Activated CD4-positive, alpha-beta T cell treated with anti-CD3 and anti-CD28 coated beads for 4 hours (primary cell): Measurements from ENCODE around the gene CAST.

Source experiments
- DNase-seq, 2 donors: peaks; one replicate each; pipeline ENCODE4 v3.0.0-alpha.2; 2020

The CAST gene

GRCh38 chr5:96750110-96750822 is 88.1 kb downstream of the CAST start:
- DNase-seq = no peak

- DNase-seq = no peak
Measured at GRCh38 chr5:96751203-96752169, 89.3 kb downstream of the CAST start.

- peak; percentile 27 to 57 for DNase-seq
Measured at GRCh38 chr5:96752341-96753016, 90.3 kb downstream of the CAST start.

GRCh38 chr5:96753017-96753397 is 90.8 kb downstream of the CAST start:
- no peak for DNase-seq

- DNase-seq = no peak
Measured at GRCh38 chr5:96753848-96754247, 91.7 kb downstream of the CAST start.

- no peak for DNase-seq
Measured at GRCh38 chr5:96755851-96756250, 93.7 kb downstream of the CAST start.

GRCh38 chr5:96756985-96757384 is 94.8 kb downstream of the CAST start:
- no peak for DNase-seq

GRCh38 chr5:96758621-96759020 is 96.4 kb downstream of the CAST start:
- no peak for DNase-seq

GRCh38 chr5:96761618-96762017 is 99.4 kb downstream of the CAST start:
- DNase-seq = no peak

- no peak for DNase-seq
Measured at GRCh38 chr5:96763026-96763425, 100.8 kb downstream of the CAST start.

GRCh38 chr5:96765043-96765442 is 102.9 kb downstream of the CAST start:
- no peak for DNase-seq

- no peak for DNase-seq
Measured at GRCh38 chr5:96768708-96769251, 106.6 kb downstream of the CAST start.

GRCh38 chr5:96771395-96771794 is 109.2 kb downstream of the CAST start:
- no peak for DNase-seq

GRCh38 chr5:96772111-96772510 is 109.9 kb downstream of the CAST start:
- no peak for DNase-seq

- no peak for DNase-seq
Measured at GRCh38 chr5:96772542-96772941, 110.4 kb downstream of the CAST start.

- DNase-seq = no peak
Measured at GRCh38 chr5:96775050-96775449, 112.9 kb downstream of the CAST start.

- DNase-seq = no peak
Measured at GRCh38 chr5:96775689-96776088, 113.5 kb downstream of the CAST start.

- DNase-seq = no peak
Measured at GRCh38 chr5:96776621-96777020, 114.4 kb downstream of the CAST start.

- DNase-seq = no peak
Measured at GRCh38 chr5:96778409-96778808, 116.2 kb downstream of the CAST start.

- no peak for DNase-seq
Measured at GRCh38 chr5:96780626-96781025, 118.5 kb downstream of the CAST start.

- DNase-seq = no peak
Measured at GRCh38 chr5:96781031-96781971, 119.1 kb downstream of the CAST start.

- no peak for DNase-seq
Measured at GRCh38 chr5:96783326-96783725, 121.2 kb downstream of the CAST start.
